ENCODE data around the gene TAOK3.
"Not testable (repeated sequence)": the region's sequence is repeated elsewhere in the genome, so short reads cannot be mapped to it uniquely, and the experiment has no call there.

The TAOK3 gene

DNA sequence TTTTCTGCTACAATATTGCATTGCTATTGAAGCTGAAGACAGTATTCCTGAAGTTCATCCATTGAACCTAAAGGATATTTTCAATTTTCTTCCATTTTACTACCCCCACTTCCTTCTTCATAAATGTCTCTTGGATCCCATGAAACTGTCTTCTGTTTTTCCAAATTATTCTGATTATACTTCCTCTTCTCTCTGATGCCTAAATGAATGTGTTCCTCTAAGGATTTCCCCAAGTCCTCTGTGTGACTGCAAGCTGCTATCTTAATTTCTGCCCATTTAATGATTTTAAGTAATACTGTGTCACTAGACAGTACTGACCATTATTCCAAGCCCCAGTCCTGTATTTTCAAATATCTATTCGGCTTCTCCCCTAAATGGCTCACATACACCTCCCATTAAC is 102.9 kb downstream of the TAOK3 start:
- Mint-ChIP-seq H3K27ac (no peak overlapping the region), H3K4me1 (peaks cover 10% of the 10 kb centered on the region), H3K4me3 (no peak overlapping the region), H3K9me3 (no peaks in the 10 kb centered on the region), H3K36me3 (ENCODE audit: low read depth) (peaks cover 13% of the 10 kb centered on the region), H3K27me3 (no peaks in the 10 kb centered on the region)
- DNase-seq (no peak), ATAC-seq (no peak)

DNA sequence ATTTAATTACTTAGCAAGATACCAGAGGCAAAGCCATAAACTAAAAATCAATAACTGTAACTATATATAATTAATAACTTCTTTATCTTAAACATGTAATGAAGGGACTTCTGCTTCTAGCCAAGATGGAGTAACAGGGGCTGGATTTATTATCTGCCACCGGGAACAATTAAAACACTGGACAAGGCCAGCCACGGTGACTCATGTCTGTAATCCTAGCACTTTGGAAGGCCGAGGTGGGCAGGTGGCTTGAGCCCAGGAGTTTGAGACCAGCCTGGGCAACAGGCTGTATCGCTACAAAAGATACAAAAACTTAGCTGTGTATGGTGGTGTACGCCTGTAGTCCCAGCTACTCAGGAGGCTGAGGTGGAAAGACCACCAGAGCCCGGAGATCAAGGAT is 113.6 kb downstream of the TAOK3 start:
- H3K4me3 Mint-ChIP-seq = no peak overlapping the region

DNA sequence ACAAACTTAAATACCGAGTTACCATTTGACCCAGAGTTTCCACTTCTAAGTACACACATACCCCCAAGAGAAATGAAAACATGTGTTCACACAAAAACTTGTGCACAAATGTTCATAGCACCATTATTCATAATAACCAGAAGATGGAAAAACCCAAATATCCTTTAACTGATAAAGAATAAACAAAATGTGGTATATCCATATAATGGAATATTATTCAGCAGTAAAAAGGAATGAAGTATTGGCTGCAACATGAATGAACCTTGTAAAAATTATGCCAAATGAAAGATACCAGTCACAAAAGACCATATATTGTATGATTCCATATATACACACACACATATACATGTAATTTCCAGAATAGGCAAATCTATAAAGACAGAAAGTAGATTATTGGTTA is 116.4 kb downstream of the TAOK3 start:
- ATAC-seq (no peak), DNase-seq (no peak)
- no peaks in the 10 kb centered on the region for H3K4me1 Mint-ChIP-seq
- H3K36me3 Mint-ChIP-seq (ENCODE audit: low read depth) = peaks cover 48% of the 10 kb centered on the region
- H3K27me3 Mint-ChIP-seq = no peaks in the 10 kb centered on the region
- H3K27ac Mint-ChIP-seq = no peak overlapping the region
- peaks cover 8% of the 10 kb centered on the region for H3K9me3 Mint-ChIP-seq
- no peak overlapping the region for H3K4me3 Mint-ChIP-seq

More for the DNA sequence above, 113.6 kb downstream of the TAOK3 start:
- H3K4me1 Mint-ChIP-seq = no peaks in the 10 kb centered on the region
- peaks cover 8% of the 10 kb centered on the region for H3K9me3 Mint-ChIP-seq
- no peaks in the 10 kb centered on the region for H3K27me3 Mint-ChIP-seq
- H3K27ac Mint-ChIP-seq = no peak overlapping the region
- ATAC-seq (no peak), DNase-seq (no peak)
- peaks cover 51% of the 10 kb centered on the region for H3K36me3 Mint-ChIP-seq (ENCODE audit: low read depth)

DNA sequence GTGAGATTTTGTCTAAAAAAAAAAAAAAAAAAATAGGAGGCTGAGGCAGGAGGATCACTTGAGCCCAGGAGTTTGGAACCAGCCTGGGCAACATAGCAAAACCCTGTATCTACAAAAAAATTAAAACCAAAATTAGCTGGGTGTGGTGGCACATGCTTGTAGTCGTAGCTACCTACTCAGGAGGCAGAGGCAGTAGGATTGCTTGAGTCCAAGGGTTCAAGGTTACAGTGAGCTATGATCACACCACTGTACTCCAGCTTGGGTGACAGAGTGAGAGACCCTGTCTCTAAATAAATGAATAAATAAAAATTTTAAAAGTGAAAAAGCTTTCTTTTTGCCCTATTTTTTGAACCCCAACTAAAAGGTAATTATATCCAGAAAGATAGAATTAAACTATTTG is 123.2 kb downstream of the TAOK3 start:
- Mint-ChIP-seq H3K27ac (no peak overlapping the region), H3K36me3 (ENCODE audit: low read depth) (peaks cover 19% of the 10 kb centered on the region), H3K4me1 (no peaks in the 10 kb centered on the region), H3K9me3 (no peaks in the 10 kb centered on the region), H3K27me3 (no peaks in the 10 kb centered on the region), H3K4me3 (no peak overlapping the region)
- DNase-seq (no peak), ATAC-seq (no peak)

DNA sequence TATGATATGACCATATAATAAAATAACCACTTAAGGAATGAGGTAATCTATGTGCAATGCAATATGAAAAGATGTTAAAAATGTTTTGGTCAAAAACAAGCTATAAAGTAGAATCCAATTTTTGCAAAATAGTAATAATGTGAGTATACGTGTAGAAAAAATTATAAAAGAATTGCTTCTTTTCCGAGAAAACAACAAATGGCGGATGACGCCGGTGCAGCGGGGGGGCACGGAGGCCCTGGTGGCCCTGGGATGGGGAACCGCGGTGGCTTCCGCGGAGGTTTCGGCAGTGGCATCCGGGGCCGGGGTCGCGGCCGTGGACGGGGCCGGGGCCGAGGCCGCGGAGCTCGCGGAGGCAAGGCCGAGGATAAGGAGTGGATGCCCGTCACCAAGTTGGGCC is 126.8 kb downstream of the TAOK3 start:
- not testable (repeated sequence) for H3K27me3 Mint-ChIP-seq; H3K36me3 Mint-ChIP-seq (ENCODE audit: low read depth); H3K9me3 Mint-ChIP-seq; DNase-seq; H3K4me3 Mint-ChIP-seq; H3K27ac Mint-ChIP-seq; ATAC-seq; H3K4me1 Mint-ChIP-seq

DNA sequence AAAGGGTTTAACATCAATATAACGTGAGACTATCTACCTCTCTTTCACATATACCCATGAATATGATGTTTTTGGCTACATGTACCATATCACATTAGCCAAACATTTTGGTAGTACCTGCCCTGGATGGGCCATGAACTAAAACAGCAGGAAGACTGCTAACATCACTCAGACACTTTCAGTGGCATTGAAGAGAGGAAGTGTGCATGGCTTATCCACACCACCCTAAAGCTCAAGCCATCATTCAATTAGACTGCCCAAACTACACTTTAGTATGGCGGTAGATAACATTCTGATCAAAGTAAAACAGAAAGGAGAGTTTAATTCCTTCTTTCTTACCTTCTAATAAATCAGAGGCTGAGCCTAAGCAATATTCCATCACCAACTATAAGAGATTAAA is 133.8 kb downstream of the TAOK3 start:
- Mint-ChIP-seq H3K27ac (no peak overlapping the region), H3K4me1 (peaks cover 13% of the 10 kb centered on the region), H3K27me3 (no peaks in the 10 kb centered on the region), H3K9me3 (no peaks in the 10 kb centered on the region), H3K36me3 (ENCODE audit: low read depth) (peaks cover 25% of the 10 kb centered on the region), H3K4me3 (no peak overlapping the region)
- no peak for ATAC-seq
- DNase-seq = no peak

DNA sequence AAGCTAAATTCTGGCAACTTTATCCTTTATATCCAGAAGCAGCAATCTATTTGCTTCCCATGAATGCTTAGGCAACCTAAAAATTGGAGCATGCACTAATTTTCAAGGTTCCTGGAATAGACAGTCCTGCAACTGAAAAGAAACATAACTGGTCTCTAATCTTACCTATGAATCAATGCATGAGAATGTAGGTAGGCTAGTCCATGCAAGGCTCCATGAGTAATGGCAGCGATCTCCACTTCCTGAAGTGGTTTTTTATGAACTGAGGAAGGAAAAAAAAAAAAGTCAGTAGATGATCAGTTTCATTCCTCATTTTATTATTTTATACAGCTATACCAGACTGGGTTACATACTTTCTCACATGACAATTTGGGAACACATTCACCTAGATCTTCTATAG is 134.8 kb downstream of the TAOK3 start:
- H3K36me3 Mint-ChIP-seq (ENCODE audit: low read depth) = peaks cover 30% of the 10 kb centered on the region
- peaks cover 13% of the 10 kb centered on the region for H3K4me1 Mint-ChIP-seq
- H3K27me3 Mint-ChIP-seq = no peaks in the 10 kb centered on the region
- H3K9me3 Mint-ChIP-seq = peaks cover 4% of the 10 kb centered on the region
- peak overlapping the region; percentile 12 for H3K27ac Mint-ChIP-seq
- ATAC-seq (no peak), DNase-seq (no peak)
- H3K4me3 Mint-ChIP-seq = no peak overlapping the region

DNA sequence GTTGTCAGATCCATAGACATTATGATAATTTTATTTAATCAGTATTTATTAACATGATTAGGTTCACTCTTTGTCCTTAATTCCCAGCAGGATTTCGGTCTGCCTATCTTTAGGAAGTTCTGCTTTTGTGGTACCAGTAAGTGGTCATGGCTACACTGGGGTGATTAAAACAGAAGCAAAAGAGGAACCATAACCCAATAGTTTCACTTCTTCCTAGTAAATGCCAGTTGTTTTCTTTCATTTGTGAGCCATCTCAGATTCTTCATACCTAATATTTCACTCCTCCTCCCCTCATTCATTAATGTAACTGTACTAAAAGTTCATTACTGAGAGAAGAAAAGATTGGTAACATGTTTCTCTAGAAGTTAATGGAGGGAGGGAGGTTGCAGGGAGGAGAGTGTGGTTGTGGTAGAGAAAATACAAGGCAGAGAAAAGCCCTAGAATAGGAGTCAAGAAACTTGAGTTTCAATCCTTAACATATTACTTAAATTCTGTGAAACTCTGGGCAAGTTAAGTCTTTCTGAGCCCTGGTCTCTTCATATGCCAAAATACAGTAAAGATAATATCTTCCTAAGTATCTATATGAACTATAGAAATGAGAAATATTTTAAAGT is 135.5 kb downstream of the TAOK3 start:
- no peak for ATAC-seq
- Mint-ChIP-seq H3K27me3 (no peaks in the 10 kb centered on the region), H3K9me3 (peaks cover 4% of the 10 kb centered on the region), H3K4me3 (no peak overlapping the region), H3K27ac (no peak overlapping the region), H3K4me1 (peaks cover 13% of the 10 kb centered on the region), H3K36me3 (ENCODE audit: low read depth) (peaks cover 35% of the 10 kb centered on the region)
- DNase-seq = no peak

DNA sequence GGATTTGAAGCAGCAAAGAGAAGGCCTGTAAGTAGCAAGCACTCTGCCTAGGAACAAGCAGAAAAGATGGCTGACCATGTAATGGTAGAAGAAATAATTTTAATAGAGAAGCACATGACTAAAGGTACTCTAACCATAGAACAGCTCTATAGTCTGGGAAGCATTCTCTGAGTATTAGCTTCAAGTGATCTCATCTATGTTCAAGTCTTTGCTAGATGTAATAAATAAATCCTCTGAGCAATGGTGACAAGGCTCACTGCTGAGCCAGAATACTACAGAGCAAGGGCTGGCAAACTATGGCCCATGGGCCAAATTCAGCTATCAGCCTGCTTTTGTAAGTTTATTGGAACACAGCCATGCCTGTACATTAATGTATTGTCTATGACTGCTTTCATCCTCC is 152.0 kb downstream of the TAOK3 start:
- ATAC-seq = no peak
- no peak overlapping the region for H3K4me3 Mint-ChIP-seq
- peaks cover 17% of the 10 kb centered on the region for H3K36me3 Mint-ChIP-seq (ENCODE audit: low read depth)
- H3K27me3 Mint-ChIP-seq = no peaks in the 10 kb centered on the region
- H3K27ac Mint-ChIP-seq = no peak overlapping the region
- H3K4me1 Mint-ChIP-seq = no peaks in the 10 kb centered on the region
- DNase-seq = no peak
- H3K9me3 Mint-ChIP-seq = no peaks in the 10 kb centered on the region

DNA sequence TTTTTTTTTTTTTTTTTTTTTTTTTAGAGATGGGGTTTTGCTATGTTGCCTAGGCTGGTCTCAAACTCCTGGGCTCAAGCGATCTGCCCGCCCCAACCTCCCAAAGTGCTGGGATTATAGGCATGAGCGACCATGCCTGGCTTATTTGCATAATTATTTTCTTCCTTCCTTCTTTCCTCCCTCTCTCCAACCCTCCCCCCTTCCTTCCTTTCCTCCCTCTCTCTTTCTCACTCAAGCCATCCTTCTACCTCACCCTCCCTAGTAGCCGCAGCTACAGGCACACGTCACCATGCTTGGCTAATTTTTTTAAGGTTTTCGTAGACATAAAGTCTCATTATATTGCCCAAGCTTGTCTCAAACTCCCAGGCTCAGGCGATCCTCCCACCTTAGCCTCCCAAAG is 152.9 kb downstream of the TAOK3 start:
- H3K27me3 Mint-ChIP-seq = no peaks in the 10 kb centered on the region
- H3K36me3 Mint-ChIP-seq (ENCODE audit: low read depth) = peaks cover 17% of the 10 kb centered on the region
- DNase-seq = no peak
- no peak overlapping the region for H3K27ac Mint-ChIP-seq
- H3K4me3 Mint-ChIP-seq = no peak overlapping the region
- no peaks in the 10 kb centered on the region for H3K4me1 Mint-ChIP-seq
- no peak for ATAC-seq
- no peaks in the 10 kb centered on the region for H3K9me3 Mint-ChIP-seq

DNA sequence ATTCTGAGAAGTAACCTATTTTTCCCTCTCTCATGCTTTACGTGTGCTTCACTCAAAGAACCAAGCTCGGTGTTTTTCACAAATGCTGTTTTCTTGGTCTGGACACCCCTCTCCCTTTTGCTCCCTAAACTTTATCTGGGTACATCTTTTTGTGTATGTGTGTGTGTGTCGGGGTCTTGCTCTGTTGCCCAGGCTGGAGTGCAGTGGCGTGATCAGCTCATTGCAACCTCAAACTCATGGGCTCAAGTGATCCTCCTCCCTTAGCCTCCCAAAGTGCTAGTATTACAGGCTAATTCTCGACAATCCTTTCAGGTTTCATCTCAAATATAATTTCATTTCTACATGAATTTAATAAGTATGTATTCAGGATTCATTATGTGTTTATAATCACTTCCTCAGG is 153.6 kb downstream of the TAOK3 start:
- Mint-ChIP-seq H3K27ac (no peak overlapping the region), H3K27me3 (no peaks in the 10 kb centered on the region), H3K36me3 (ENCODE audit: low read depth) (peaks cover 15% of the 10 kb centered on the region), H3K4me1 (no peaks in the 10 kb centered on the region), H3K9me3 (no peaks in the 10 kb centered on the region), H3K4me3 (no peak overlapping the region)
- ATAC-seq (no peak), DNase-seq (no peak)

DNA sequence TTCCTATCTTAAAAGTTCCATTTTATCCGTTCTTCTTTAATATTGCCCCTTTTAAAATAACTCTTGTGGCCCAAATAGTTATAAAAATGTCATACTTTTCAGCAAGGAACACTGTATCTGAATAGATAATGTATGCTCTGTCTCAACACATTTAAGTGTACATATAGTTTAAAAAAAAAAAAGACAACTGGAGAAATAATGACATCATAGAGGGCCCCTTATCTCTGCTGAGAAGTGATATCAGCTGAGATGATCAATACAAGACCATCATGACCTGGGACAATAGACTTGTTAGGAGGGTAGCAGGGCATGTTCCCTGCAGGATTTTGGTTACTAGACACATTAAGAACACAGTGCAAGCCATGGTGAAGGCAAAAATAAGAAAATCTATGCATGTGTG is 159.3 kb downstream of the TAOK3 start:
- peaks cover 14% of the 10 kb centered on the region for H3K36me3 Mint-ChIP-seq (ENCODE audit: low read depth)
- H3K27me3 Mint-ChIP-seq = no peaks in the 10 kb centered on the region
- H3K4me3 Mint-ChIP-seq = no peak overlapping the region
- ATAC-seq = no peak
- H3K27ac Mint-ChIP-seq = no peak overlapping the region
- no peak for DNase-seq
- no peaks in the 10 kb centered on the region for H3K4me1 Mint-ChIP-seq
- no peaks in the 10 kb centered on the region for H3K9me3 Mint-ChIP-seq

DNA sequence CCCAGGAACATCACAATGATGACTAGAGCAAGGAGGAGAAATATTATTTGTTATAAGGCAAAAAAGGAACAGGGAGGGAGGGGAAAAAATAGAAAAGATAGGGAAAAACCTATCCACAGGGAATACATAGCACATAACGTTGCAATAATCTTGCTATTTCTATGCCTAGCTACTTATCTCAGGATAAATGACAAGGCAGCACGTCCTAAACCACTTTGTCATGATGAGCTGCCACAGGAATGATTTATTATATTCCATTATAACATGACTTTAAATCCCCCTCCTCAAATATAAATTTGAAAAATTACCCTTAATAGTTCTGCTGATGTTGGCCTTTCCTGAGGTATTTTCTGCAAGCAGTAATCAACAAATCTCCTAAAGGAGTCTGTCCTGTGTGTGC is 160.1 kb downstream of the TAOK3 start:
- H3K9me3 Mint-ChIP-seq = no peaks in the 10 kb centered on the region
- H3K4me1 Mint-ChIP-seq = no peaks in the 10 kb centered on the region
- H3K4me3 Mint-ChIP-seq = no peak overlapping the region
- H3K27ac Mint-ChIP-seq = no peak overlapping the region
- peaks cover 18% of the 10 kb centered on the region for H3K36me3 Mint-ChIP-seq (ENCODE audit: low read depth)
- H3K27me3 Mint-ChIP-seq = no peaks in the 10 kb centered on the region
- ATAC-seq = no peak
- DNase-seq = no peak

DNA sequence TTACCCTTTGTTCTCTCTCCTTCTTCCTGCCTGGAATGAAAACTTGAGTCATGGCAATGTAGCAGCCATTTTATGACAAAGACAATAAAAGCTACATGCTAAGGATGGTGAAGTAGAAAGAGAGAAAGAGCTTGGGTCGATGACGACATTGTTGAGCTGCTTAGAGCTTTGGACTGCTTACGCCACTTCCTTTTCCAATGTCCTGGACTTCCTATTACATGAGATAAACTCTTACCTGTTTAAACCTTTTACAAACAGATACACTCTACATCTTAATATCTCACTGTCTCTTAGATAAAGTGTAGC is 166.6 kb downstream of the TAOK3 start:
- H3K27ac Mint-ChIP-seq = no peak overlapping the region
- H3K36me3 Mint-ChIP-seq (ENCODE audit: low read depth) = peaks cover 17% of the 10 kb centered on the region
- ATAC-seq (no peak), DNase-seq (no peak)
- H3K27me3 Mint-ChIP-seq = no peaks in the 10 kb centered on the region
- no peak overlapping the region for H3K4me3 Mint-ChIP-seq
- no peaks in the 10 kb centered on the region for H3K9me3 Mint-ChIP-seq
- H3K4me1 Mint-ChIP-seq = peaks cover 2% of the 10 kb centered on the region

DNA sequence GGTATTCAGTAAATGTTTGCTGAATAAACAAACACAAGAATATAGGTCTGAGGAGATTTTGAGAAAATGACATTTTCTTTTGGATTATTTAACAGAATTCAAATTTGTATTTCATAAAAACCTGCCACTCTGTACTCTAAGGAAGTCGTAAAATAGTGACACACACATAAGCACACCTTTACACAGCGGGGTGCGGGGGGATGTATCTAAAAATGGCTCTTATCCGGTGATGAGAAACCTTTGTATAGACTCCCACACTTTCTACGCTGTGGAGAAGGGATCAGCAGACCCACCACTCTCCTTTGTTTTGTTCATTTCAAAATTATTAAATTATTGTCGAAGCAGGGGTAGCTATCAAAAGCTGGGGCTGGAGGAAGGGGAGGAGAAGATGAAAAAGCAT is 178.7 kb downstream of the TAOK3 start:
- Mint-ChIP-seq H3K27me3 (no peaks in the 10 kb centered on the region), H3K4me1 (no peaks in the 10 kb centered on the region), H3K4me3 (no peak overlapping the region), H3K9me3 (no peaks in the 10 kb centered on the region), H3K36me3 (ENCODE audit: low read depth) (peaks cover 19% of the 10 kb centered on the region), H3K27ac (no peak overlapping the region)
- DNase-seq = no peak
- ATAC-seq = no peak

DNA sequence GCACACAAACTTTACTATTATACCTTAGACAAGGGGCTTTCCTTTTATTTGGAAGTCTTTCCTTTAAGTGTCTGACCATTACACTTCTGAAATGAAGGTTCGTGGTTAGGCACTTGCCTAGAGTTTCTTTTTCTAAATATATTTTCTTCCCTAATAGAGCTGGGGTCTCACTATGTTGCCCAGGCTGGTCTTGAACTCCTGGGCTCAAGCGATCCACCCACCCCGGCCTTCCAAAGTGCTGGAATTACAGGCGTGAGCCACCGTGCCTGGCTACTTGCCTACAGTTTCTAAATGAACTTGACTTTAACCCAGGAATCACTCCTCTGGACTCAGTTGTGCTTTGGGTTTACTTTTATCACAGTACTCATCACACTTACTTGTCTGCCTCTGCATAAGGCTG is 179.2 kb downstream of the TAOK3 start:
- H3K4me3 Mint-ChIP-seq = no peak overlapping the region
- no peaks in the 10 kb centered on the region for H3K27me3 Mint-ChIP-seq
- no peaks in the 10 kb centered on the region for H3K9me3 Mint-ChIP-seq
- H3K27ac Mint-ChIP-seq = no peak overlapping the region
- peaks cover 14% of the 10 kb centered on the region for H3K36me3 Mint-ChIP-seq (ENCODE audit: low read depth)
- no peaks in the 10 kb centered on the region for H3K4me1 Mint-ChIP-seq
- ATAC-seq = no peak
- no peak for DNase-seq
